ENCODE results near the gene MYMK.

- TF ChIP-seq, protein P1, sequence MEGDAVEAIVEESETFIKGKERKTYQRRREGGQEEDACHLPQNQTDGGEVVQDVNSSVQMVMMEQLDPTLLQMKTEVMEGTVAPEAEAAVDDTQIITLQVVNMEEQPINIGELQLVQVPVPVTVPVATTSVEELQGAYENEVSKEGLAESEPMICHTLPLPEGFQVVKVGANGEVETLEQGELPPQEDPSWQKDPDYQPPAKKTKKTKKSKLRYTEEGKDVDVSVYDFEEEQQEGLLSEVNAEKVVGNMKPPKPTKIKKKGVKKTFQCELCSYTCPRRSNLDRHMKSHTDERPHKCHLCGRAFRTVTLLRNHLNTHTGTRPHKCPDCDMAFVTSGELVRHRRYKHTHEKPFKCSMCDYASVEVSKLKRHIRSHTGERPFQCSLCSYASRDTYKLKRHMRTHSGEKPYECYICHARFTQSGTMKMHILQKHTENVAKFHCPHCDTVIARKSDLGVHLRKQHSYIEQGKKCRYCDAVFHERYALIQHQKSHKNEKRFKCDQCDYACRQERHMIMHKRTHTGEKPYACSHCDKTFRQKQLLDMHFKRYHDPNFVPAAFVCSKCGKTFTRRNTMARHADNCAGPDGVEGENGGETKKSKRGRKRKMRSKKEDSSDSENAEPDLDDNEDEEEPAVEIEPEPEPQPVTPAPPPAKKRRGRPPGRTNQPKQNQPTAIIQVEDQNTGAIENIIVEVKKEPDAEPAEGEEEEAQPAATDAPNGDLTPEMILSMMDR (conservative IDR thresholded peaks at IDR 0.05; ENCODE audit: low read depth, low read length), result no peak
- TF ChIP-seq POLR2A (IDR thresholded peaks at IDR 0.05; ENCODE audit: low read depth, low read length) (no peak), RAD21 (IDR thresholded peaks at IDR 0.05; ENCODE audit: low read length) (no peak), SMC3 (IDR thresholded peaks at IDR 0.05; ENCODE audit: low read depth, low read length) (no peak), RCOR1 (IDR thresholded peaks at IDR 0.05; ENCODE audit: insufficient replicate concordance, low read length) (no peak), MAZ (IDR thresholded peaks at IDR 0.05; ENCODE audit: borderline replicate concordance, low read depth, low read length) (no peak), MAFK (IDR thresholded peaks at IDR 0.05; ENCODE audit: low read depth, low read length) (no peak)
- TF ChIP-seq, protein P2, sequence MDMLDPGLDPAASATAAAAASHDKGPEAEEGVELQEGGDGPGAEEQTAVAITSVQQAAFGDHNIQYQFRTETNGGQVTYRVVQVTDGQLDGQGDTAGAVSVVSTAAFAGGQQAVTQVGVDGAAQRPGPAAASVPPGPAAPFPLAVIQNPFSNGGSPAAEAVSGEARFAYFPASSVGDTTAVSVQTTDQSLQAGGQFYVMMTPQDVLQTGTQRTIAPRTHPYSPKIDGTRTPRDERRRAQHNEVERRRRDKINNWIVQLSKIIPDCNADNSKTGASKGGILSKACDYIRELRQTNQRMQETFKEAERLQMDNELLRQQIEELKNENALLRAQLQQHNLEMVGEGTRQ (IDR thresholded peaks at IDR 0.05; ENCODE audit: low read depth, low read length), result no peak
These were observed 15.9 kb upstream of the MYMK start for GRCh38 chr9:133540698-133541025.
